Measurements from ENCODE around the gene COL28A1.
"Not testable (repeated sequence)": the region's sequence is repeated elsewhere in the genome, so short reads cannot be mapped to it uniquely, and the experiment has no call there.

GRCh38 chr7:7477641-7478040 lies 58.0 kb downstream of the COL28A1 start:
- TF ChIP-seq SPI1, POLR2AphosphoS5 (IDR thresholded peaks at IDR 0.05; ENCODE audit: low read depth, low read length): not testable (repeated sequence)

Data from GM12891 (cell line).